ENCODE measurements around the gene PRDM1. TPM values are rescaled to one million over a fixed set of nuclear protein-coding genes. Genes with fewer than 3 reads are reported as not detected.

Gene PRDM1
- total and polyA plus RNA-seq, 2 of the 13 experiments (the other 11 are each of a cell fraction or from before 2014, with no cell fraction given): 0.13 TPM; not detected in 1

DNA sequence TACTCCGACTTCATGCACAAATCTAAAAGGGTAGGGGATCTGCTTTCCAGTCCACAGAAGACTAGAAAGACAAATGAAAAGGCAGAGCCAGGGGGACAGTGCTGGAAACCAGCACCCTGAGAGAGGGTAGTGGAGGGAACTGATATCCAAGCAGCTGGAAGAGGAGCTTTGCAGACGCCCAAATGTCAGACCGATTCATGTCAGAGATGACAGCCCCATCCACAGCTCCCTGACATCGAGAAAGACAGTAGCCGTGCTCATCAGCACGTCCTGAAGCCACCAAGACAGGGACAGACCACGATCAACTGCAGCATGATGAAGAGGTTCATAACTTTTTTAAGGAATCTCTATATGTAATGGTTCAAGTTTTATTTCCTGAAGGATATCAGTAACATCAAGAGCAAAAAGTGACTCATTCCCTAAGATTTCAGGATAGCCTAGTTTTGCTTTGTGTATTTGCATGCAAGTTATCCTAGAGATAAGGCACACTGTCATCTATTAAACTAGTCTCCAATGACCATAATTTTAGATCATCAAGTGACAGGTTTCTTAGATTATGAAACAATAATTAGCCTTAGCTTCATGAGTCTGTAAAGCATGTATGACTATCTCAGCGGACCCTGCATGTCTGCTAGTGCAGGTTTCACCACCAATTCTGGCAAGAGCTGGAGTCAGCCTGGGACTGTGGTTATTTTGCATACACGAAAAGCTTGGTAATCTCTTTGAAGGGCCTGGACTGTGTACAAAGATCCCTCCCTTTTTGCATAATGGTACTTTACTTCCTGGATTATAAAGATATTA is 43.0 kb downstream of the PRDM1 start:
- Histone ChIP-seq H2AFZ (ENCODE audit: low read length) (no peak overlapping the region), H3K27me3 (ENCODE audit: control insufficient read depth in 1 of 2, insufficient read depth in 2 of 2, low read length in 2 of 2) (peaks cover 0 to 9% of the 10 kb centered on the region in 2 experiments; a peak in 1 of 5 replicates), H3K9me3 (ENCODE audit: low read length) (no peaks in the 10 kb centered on the region), H4K20me1 (ENCODE audit: insufficient read depth, low read length) (no peaks in the 10 kb centered on the region), H3K27ac (ENCODE audit: extremely low read length, insufficient read depth, low read length) (no peak overlapping the region), H3K4me3 (replicated peaks in 1 of 3; ENCODE audit: insufficient read depth in 1 of 3, low read depth in 2 of 3, low read length in 3 of 3) (no peak overlapping the region), H3K9ac (ENCODE audit: insufficient read depth, low read depth, low read length) (no peak overlapping the region), H3K4me1 (ENCODE audit: insufficient read depth, low read length) (0 out of 2 replicates have a peak, but pooled peaks cover 9% of the 10 kb centered on the region), H3K36me3 (replicated peaks in 1 of 2; ENCODE audit: control insufficient read depth in 1 of 2, insufficient read depth in 2 of 2, low read length in 2 of 2) (no peaks in the 10 kb centered on the region), H3K4me2 (ENCODE audit: low read depth, low read length) (no peak overlapping the region), H3K79me2 (ENCODE audit: insufficient read depth, low read length) (no peaks in the 10 kb centered on the region)
- no peak for FAIRE-seq
- no TSS peak for BruUV-seq (replicated peaks)
- in situ Hi-C loops (cut with HindIII; ENCODE audit: extremely low pct_ligation_motif_present, low pct_unique_long_range_greater_than_20kb) (no loop called here), intact Hi-C loops (cut with micrococcal nuclease; ENCODE audit: unreplicated experiment) (no loop called here)
- no peak for ATAC-seq
- no peak for DNase-seq (ENCODE audit: low spot score)
- POLR2A ChIA-PET: no interaction called here
- CTCF ChIA-PET (ENCODE audit: low intra/inter-chr PET ratio, low total read pairs): no interaction called here
- WGBS (ENCODE audit: low lambda C conversion rate): 25% methylated on average over 9 of the region's 9 CpGs
- TF ChIP-seq AFF4 (CRISPR knock-in tag; IDR thresholded peaks at IDR 0.05): no peak
- TF ChIP-seq, protein P1, sequence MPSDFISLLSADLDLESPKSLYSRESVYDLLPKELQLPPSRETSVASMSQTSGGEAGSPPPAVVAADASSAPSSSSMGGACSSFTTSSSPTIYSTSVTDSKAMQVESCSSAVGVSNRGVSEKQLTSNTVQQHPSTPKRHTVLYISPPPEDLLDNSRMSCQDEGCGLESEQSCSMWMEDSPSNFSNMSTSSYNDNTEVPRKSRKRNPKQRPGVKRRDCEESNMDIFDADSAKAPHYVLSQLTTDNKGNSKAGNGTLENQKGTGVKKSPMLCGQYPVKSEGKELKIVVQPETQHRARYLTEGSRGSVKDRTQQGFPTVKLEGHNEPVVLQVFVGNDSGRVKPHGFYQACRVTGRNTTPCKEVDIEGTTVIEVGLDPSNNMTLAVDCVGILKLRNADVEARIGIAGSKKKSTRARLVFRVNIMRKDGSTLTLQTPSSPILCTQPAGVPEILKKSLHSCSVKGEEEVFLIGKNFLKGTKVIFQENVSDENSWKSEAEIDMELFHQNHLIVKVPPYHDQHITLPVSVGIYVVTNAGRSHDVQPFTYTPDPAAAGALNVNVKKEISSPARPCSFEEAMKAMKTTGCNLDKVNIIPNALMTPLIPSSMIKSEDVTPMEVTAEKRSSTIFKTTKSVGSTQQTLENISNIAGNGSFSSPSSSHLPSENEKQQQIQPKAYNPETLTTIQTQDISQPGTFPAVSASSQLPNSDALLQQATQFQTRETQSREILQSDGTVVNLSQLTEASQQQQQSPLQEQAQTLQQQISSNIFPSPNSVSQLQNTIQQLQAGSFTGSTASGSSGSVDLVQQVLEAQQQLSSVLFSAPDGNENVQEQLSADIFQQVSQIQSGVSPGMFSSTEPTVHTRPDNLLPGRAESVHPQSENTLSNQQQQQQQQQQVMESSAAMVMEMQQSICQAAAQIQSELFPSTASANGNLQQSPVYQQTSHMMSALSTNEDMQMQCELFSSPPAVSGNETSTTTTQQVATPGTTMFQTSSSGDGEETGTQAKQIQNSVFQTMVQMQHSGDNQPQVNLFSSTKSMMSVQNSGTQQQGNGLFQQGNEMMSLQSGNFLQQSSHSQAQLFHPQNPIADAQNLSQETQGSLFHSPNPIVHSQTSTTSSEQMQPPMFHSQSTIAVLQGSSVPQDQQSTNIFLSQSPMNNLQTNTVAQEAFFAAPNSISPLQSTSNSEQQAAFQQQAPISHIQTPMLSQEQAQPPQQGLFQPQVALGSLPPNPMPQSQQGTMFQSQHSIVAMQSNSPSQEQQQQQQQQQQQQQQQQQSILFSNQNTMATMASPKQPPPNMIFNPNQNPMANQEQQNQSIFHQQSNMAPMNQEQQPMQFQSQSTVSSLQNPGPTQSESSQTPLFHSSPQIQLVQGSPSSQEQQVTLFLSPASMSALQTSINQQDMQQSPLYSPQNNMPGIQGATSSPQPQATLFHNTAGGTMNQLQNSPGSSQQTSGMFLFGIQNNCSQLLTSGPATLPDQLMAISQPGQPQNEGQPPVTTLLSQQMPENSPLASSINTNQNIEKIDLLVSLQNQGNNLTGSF (CRISPR knock-in tag; IDR thresholded peaks at IDR 0.05): no peak
- no peak for TF ChIP-seq NCOA1 (CRISPR knock-in tag; IDR thresholded peaks at IDR 0.05)
- no peak for TF ChIP-seq SALL2 (CRISPR knock-in tag; IDR thresholded peaks at IDR 0.05)
- TF ChIP-seq, protein P2, sequence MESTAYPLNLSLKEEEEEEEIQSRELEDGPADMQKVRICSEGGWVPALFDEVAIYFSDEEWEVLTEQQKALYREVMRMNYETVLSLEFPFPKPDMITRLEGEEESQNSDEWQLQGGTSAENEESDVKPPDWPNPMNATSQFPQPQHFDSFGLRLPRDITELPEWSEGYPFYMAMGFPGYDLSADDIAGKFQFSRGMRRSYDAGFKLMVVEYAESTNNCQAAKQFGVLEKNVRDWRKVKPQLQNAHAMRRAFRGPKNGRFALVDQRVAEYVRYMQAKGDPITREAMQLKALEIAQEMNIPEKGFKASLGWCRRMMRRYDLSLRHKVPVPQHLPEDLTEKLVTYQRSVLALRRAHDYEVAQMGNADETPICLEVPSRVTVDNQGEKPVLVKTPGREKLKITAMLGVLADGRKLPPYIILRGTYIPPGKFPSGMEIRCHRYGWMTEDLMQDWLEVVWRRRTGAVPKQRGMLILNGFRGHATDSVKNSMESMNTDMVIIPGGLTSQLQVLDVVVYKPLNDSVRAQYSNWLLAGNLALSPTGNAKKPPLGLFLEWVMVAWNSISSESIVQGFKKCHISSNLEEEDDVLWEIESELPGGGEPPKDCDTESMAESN (CRISPR knock-in tag; conservative IDR thresholded peaks at IDR 0.05): no peak
- TF ChIP-seq ZNF101 (CRISPR knock-in tag; IDR thresholded peaks at IDR 0.05; ENCODE audit: borderline replicate concordance, low read depth): no peak
